Measurements from ENCODE around the gene COQ8A. TPM values are rescaled to one million over a fixed set of nuclear protein-coding genes. Genes with fewer than 3 reads are reported as not detected.

COQ8A gene
- total and polyA plus RNA-seq, 10 of the 15 experiments (the other 5 are each of a cell fraction or from before 2014, with no cell fraction given): 0.72 to 24.8 (median 12.1) TPM

- RAD21 ChIA-PET (ENCODE audit: unreplicated experiment): interaction anchor here (0.9 kb wide), 1 partner anchor 95 kb away, joined by 3 read pairs; no protein-coding TSS in a partner anchor
- POLR2A ChIA-PET: no interaction called here
Observed at GRCh38 chr1:227016990-227017389, 76.9 kb downstream of the COQ8A start.

GRCh38 chr1:227032396-227032795 lies 92.3 kb downstream of the COQ8A start:
- no peak overlapping the region for H3K4me2 ChIP-seq (ENCODE audit: control insufficient read depth, insufficient read depth)
- SMC1A ChIA-PET (ENCODE audit: uncharacterized antibody, unreplicated experiment): interaction anchor here (0.7 kb wide), 1 partner anchor 9 kb away, joined by 3 read pairs; no protein-coding TSS in a partner anchor
- H4K20me1 ChIP-seq (ENCODE audit: control insufficient read depth, insufficient read depth): no peaks in the 10 kb centered on the region
- no peaks in the 10 kb centered on the region for H3K27me3 ChIP-seq (replicated peaks in 1 of 2; ENCODE audit: control insufficient read depth in 2 of 2, insufficient read depth in 2 of 2, low read length in 1 of 2)
- peak; percentile 13 for FAIRE-seq
- H3K4me1 ChIP-seq (ENCODE audit: control insufficient read depth, insufficient read depth, low read length): no peaks in the 10 kb centered on the region
- BruUV-seq (replicated peaks): no TSS peak
- no peak for TF ChIP-seq HSF1 (IDR thresholded peaks at IDR 0.05; ENCODE audit: low read depth, low read length)
- DNase-seq (ENCODE audit: low read depth, low spot score): no peak
- H3K79me2 ChIP-seq (ENCODE audit: control insufficient read depth, insufficient read depth, low read length): no peaks in the 10 kb centered on the region
- intact Hi-C loops (cut with micrococcal nuclease; ENCODE audit: unreplicated experiment): loop anchor here (5.0 kb wide), 1 partner anchor 115 kb away; no protein-coding TSS in a partner anchor
- RAD21 ChIA-PET (ENCODE audit: unreplicated experiment): no interaction called here
- in situ Hi-C loops (cut with MboI): no loop called here
- CTCF ChIA-PET: no interaction called here
- ATAC-seq: no peak
- no peak overlapping the region for H3K9ac ChIP-seq (ENCODE audit: control insufficient read depth, insufficient read depth, low read length)
- H3K27ac ChIP-seq (ENCODE audit: control insufficient read depth, insufficient read depth): no peak overlapping the region
- POLR2A ChIA-PET: no interaction called here
- no peak overlapping the region for H2AFZ ChIP-seq (ENCODE audit: control insufficient read depth, low read depth, low read length)
- H3K9me3 ChIP-seq (replicated peaks; ENCODE audit: control insufficient read depth, insufficient read depth, low read length): no peaks in the 10 kb centered on the region
- no peak overlapping the region for H3K4me3 ChIP-seq
- 53% methylated on average over 3 of the region's 3 CpGs for WGBS (ENCODE audit: insufficient coverage, insufficient replicate concordance, low lambda C conversion rate, missing lambda C conversion rate)
- no peaks in the 10 kb centered on the region for H3K36me3 ChIP-seq (ENCODE audit: control insufficient read depth in 2 of 2, insufficient read depth in 2 of 2, low read length in 1 of 2)

More at GRCh38 chr1:227016990-227017389, 76.9 kb downstream of the COQ8A start:
- Histone ChIP-seq H3K27ac (ENCODE audit: control insufficient read depth, insufficient read depth) (no peak overlapping the region), H3K27me3 (replicated peaks in 1 of 2; ENCODE audit: control insufficient read depth in 2 of 2, insufficient read depth in 2 of 2, low read length in 1 of 2) (no peaks in the 10 kb centered on the region), H3K4me1 (ENCODE audit: control insufficient read depth, insufficient read depth, low read length) (no peaks in the 10 kb centered on the region), H3K36me3 (ENCODE audit: control insufficient read depth in 2 of 2, insufficient read depth in 2 of 2, low read length in 1 of 2) (no peaks in the 10 kb centered on the region), H4K20me1 (ENCODE audit: control insufficient read depth, insufficient read depth) (no peaks in the 10 kb centered on the region), H3K79me2 (ENCODE audit: control insufficient read depth, insufficient read depth, low read length) (no peaks in the 10 kb centered on the region), H3K9me3 (replicated peaks; ENCODE audit: control insufficient read depth, insufficient read depth, low read length) (no peaks in the 10 kb centered on the region), H3K9ac (ENCODE audit: control insufficient read depth, insufficient read depth, low read length) (no peak overlapping the region), H3K4me3 (no peak overlapping the region), H3K4me2 (ENCODE audit: control insufficient read depth, insufficient read depth) (no peak overlapping the region), H2AFZ (ENCODE audit: control insufficient read depth, low read depth, low read length) (no peak overlapping the region)
- ChIA-PET CTCF (interaction anchor here (0.6 kb wide), 1 partner anchor 16 kb away, joined by 3 read pairs; no protein-coding TSS in a partner anchor), SMC1A (ENCODE audit: uncharacterized antibody, unreplicated experiment) (no interaction called here)
- no peak for TF ChIP-seq RELB (IDR thresholded peaks at IDR 0.05; ENCODE audit: low read depth)
- no peak for TF ChIP-seq SREBF1 (IDR thresholded peaks at IDR 0.05; ENCODE audit: low read length)
- intact Hi-C loops (cut with micrococcal nuclease; ENCODE audit: unreplicated experiment): no loop called here
- FAIRE-seq (no peak), DNase-seq (ENCODE audit: low read depth, low spot score) (no peak), ATAC-seq (no peak)
- BruUV-seq (replicated peaks): no TSS peak
- WGBS (ENCODE audit: insufficient coverage, insufficient replicate concordance, low lambda C conversion rate, missing lambda C conversion rate): 26% methylated on average over 3 of the region's 3 CpGs
- in situ Hi-C loops (cut with MboI): no loop called here

Data from GM12878 (cell line).